Ectodermal cell (in vitro differentiated cells): ENCODE measurements around the gene SMC3.
"Not testable (repeated sequence)": the region's sequence is repeated elsewhere in the genome, so short reads cannot be mapped to it uniquely, and the experiment has no call there.

Experiments
- H3K27ac ChIP-seq: 2 replicates; pipeline ENCODE4 v1.7.0; 2013; ENCODE audit warnings: mild to moderate bottlenecking, low read depth, low read length; ENCODE audit not compliant: insufficient read depth, poor library complexity, severe bottlenecking
- H3K27me3 ChIP-seq: 2 replicates; pipeline ENCODE4 v1.7.0; 2013; ENCODE audit warnings: mild to moderate bottlenecking, low read length; ENCODE audit not compliant: insufficient read depth, control insufficient read depth, poor library complexity, severe bottlenecking
- H3K36me3 ChIP-seq: one replicate; pipeline ENCODE4 v1.7.0; 2013; ENCODE audit warnings: low read length; ENCODE audit not compliant: control insufficient read depth, insufficient read depth
- H3K4me1 ChIP-seq: one replicate; pipeline ENCODE4 v1.7.0; 2013; ENCODE audit warnings: low read length; ENCODE audit not compliant: control insufficient read depth, insufficient read depth
- H3K4me3 ChIP-seq: 2 replicates; pipeline ENCODE4 v1.7.0; 2013; ENCODE audit warnings: low read depth, low read length, control low read depth; ENCODE audit not compliant: insufficient read depth
- H3K9me3 ChIP-seq: 2 replicates; pipeline ENCODE4 v1.7.0; 2013; ENCODE audit warnings: mild to moderate bottlenecking, low read length, moderate library complexity; ENCODE audit not compliant: control insufficient read depth
- WGBS, 2 experiments: methylation state at CpG; one replicate each; pipeline ENCODE4 v1.1.7; 2013; ENCODE audit warnings: missing lambda C conversion rate in 2 of 2; 5-methylcytosine and 5-hydroxymethylcytosine counted together

SMC3 gene

GRCh38 chr10:110619514-110620397 is 52.3 kb downstream of the SMC3 start:
- Histone ChIP-seq H3K36me3 (no peaks in the 10 kb centered on the region), H3K27ac (no peak overlapping the region), H3K9me3 (no peaks in the 10 kb centered on the region), H3K27me3 (no peaks in the 10 kb centered on the region), H3K4me3 (no peak overlapping the region), H3K4me1 (peaks cover 18% of the 10 kb centered on the region)
- WGBS, 2 experiments: 86 to 91% methylated on average over 3 of the region's 3 CpGs

DNA sequence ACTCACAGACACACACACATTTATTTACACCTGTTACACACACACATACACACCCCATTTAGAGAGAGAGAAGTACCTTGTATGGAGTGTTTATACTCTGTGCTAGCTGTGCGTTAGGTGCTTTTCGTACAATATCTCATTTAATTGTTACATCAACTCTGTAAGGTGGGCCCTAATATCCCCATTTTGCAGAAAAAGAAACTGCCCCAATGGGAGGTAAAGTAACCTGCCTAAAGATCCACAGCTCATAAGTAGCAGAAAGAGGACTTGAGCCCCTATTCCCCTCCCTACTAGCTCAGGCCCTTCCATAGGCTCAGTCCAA is 52.9 kb downstream of the SMC3 start:
- Histone ChIP-seq H3K4me1 (peaks cover 18% of the 10 kb centered on the region), H3K36me3 (no peaks in the 10 kb centered on the region), H3K4me3 (no peak overlapping the region), H3K9me3 (no peaks in the 10 kb centered on the region), H3K27ac (no peak overlapping the region), H3K27me3 (no peaks in the 10 kb centered on the region)
- 80 to 100% methylated on average over 1 to 2 of the region's 2 CpGs for WGBS, 2 experiments

- not testable (repeated sequence) for H3K36me3 ChIP-seq, H3K9me3 ChIP-seq, H3K27ac ChIP-seq, H3K4me3 ChIP-seq, H3K27me3 ChIP-seq
- H3K4me1 ChIP-seq: peaks cover 11% of the 10 kb centered on the region
- 93 to 95% methylated on average over 4 of the region's 4 CpGs for WGBS, 2 experiments
Measured at GRCh38 chr10:110623316-110623715, 55.8 kb downstream of the SMC3 start.

GRCh38 chr10:110625356-110625894 is 57.9 kb downstream of the SMC3 start:
- WGBS, 2 experiments: 92% methylated on average over 6 of the region's 6 CpGs
- H3K27me3 ChIP-seq: no peaks in the 10 kb centered on the region
- H3K36me3 ChIP-seq: no peaks in the 10 kb centered on the region
- no peak overlapping the region for H3K4me3 ChIP-seq
- no peaks in the 10 kb centered on the region for H3K9me3 ChIP-seq
- no peak overlapping the region for H3K27ac ChIP-seq
- H3K4me1 ChIP-seq: no peaks in the 10 kb centered on the region

GRCh38 chr10:110625951-110626855 is 58.7 kb downstream of the SMC3 start:
- no peak overlapping the region for H3K27ac ChIP-seq
- WGBS, 2 experiments: 95% methylated on average over 5 of the region's 5 CpGs

DNA sequence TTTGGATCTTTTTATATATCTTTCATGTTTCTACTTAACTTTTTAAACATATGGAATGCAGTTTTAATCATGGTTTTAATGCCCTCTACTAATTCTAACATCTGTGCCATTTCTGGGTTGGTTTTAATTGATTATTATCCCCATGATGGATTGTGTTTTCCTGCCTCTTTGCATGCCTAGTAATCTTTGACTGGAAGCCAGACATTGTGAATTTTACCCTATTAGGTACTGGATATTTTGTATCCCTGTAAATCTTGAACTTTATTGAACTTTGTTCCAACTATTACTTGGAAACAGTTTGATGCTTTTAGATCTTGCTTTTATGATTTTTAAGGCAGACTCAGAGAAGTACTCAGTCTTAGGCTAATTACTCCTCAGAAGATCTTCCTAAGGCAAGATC is 60.7 kb downstream of the SMC3 start:
- no peaks in the 10 kb centered on the region for H3K36me3 ChIP-seq
- H3K9me3 ChIP-seq: no peaks in the 10 kb centered on the region
- H3K4me3 ChIP-seq: no peak overlapping the region
- no peaks in the 10 kb centered on the region for H3K27me3 ChIP-seq
- H3K4me1 ChIP-seq: no peaks in the 10 kb centered on the region
- no peak overlapping the region for H3K27ac ChIP-seq

More at GRCh38 chr10:110625951-110626855, 58.7 kb downstream of the SMC3 start:
- H3K9me3 ChIP-seq: no peaks in the 10 kb centered on the region
- no peak overlapping the region for H3K4me3 ChIP-seq
- no peaks in the 10 kb centered on the region for H3K27me3 ChIP-seq
- H3K36me3 ChIP-seq: no peaks in the 10 kb centered on the region
- no peaks in the 10 kb centered on the region for H3K4me1 ChIP-seq

- Histone ChIP-seq H3K27ac (no peak overlapping the region), H3K4me1 (no peaks in the 10 kb centered on the region), H3K9me3 (no peaks in the 10 kb centered on the region), H3K36me3 (no peaks in the 10 kb centered on the region), H3K4me3 (no peak overlapping the region), H3K27me3 (no peaks in the 10 kb centered on the region)
- 73 to 80% methylated on average over 3 of the region's 3 CpGs for WGBS, 2 experiments
Measured at GRCh38 chr10:110629680-110630191, 62.2 kb downstream of the SMC3 start.

- Histone ChIP-seq H3K27me3 (no peaks in the 10 kb centered on the region), H3K4me1 (no peaks in the 10 kb centered on the region), H3K4me3 (no peak overlapping the region)
Measured at GRCh38 chr10:110631934-110632333, 64.4 kb downstream of the SMC3 start.

GRCh38 chr10:110632591-110633215 is 65.2 kb downstream of the SMC3 start:
- H3K27me3 ChIP-seq: no peaks in the 10 kb centered on the region
- WGBS, 2 experiments: 93% methylated on average over 1 of the region's 1 CpG
- peaks cover 6% of the 10 kb centered on the region for H3K4me1 ChIP-seq
- H3K27ac ChIP-seq: no peak overlapping the region
- no peaks in the 10 kb centered on the region for H3K36me3 ChIP-seq
- no peaks in the 10 kb centered on the region for H3K9me3 ChIP-seq
- H3K4me3 ChIP-seq: no peak overlapping the region

More at GRCh38 chr10:110631934-110632333, 64.4 kb downstream of the SMC3 start:
- H3K9me3 ChIP-seq: no peaks in the 10 kb centered on the region
- no peaks in the 10 kb centered on the region for H3K36me3 ChIP-seq
- H3K27ac ChIP-seq: no peak overlapping the region
